Measurements from ENCODE around the gene SARDH. TPM values are rescaled to one million over a fixed set of nuclear protein-coding genes. Genes with fewer than 3 reads are reported as not detected.
A peak's percentile ranks its signal among the peaks of the same experiment; 100 is the strongest.

The SARDH gene
- total RNA-seq, 1 experiment from 2014 or later: 5.3 TPM

DNA sequence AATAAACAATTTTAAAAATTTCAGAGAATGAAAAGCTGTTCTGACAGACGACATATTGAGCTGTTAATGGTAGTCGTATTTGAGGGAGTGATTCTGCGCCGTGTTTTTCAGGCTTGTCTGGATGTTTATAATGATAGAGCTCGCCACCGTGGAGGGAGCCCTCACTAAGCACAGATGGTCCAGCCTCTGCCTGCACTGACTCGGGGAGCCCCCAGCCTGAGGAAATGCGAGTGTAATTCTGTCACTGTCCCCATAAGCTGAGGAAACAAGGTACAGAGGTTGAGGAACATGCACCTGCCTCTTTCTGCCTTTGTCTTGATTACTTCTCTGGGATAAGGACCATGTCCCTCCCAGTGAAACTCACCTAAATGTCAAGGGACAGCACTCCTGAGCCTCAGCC, 109.4 kb downstream of the SARDH start:
- Mint-ChIP-seq H3K4me1 (peaks cover 7 to 12% of the 10 kb centered on the region in 2 experiments), H3K27ac (peak overlapping the region in 1 of 3 experiments; percentile 44; a peak in 1 of 7 replicates), H3K36me3 (ENCODE audit: insufficient read depth in 1 of 3, low read depth in 3 of 3) (peaks cover 0 to 7% (median 0%) of the 10 kb centered on the region in 3 experiments; a peak in 3 of 7 replicates), H3K9me3 (peaks cover 13 to 24% of the 10 kb centered on the region in 2 experiments), H3K4me3 (no peak overlapping the region), H3K27me3 (ENCODE audit: low read depth) (peaks cover 30% of the 10 kb centered on the region)
- Histone ChIP-seq H3K23me2 (ENCODE audit: insufficient read length, low read depth, low read length, poor library complexity, severe bottlenecking) (no peaks in the 10 kb centered on the region), H2AFZ (ENCODE audit: low read length) (no peak overlapping the region), H3T11ph (ENCODE audit: low read length) (no peak overlapping the region), H3K9me3 (ENCODE audit: control insufficient read depth, low read depth, low read length) (no peaks in the 10 kb centered on the region), H4K20me1 (ENCODE audit: control insufficient read depth, insufficient read depth, insufficient read length) (no peaks in the 10 kb centered on the region), H4K91ac (ENCODE audit: insufficient read length, low read depth, low read length) (no peak overlapping the region), H4K8ac (replicated peaks; ENCODE audit: insufficient read length, low read depth, low read length) (no peak overlapping the region), H2BK120ac (ENCODE audit: low read depth, low read length, poor library complexity, severe bottlenecking) (no peak overlapping the region), H2BK12ac (ENCODE audit: insufficient read length, low read depth, low read length) (no peak overlapping the region), H2AK5ac (ENCODE audit: insufficient read length, low read length) (no peak overlapping the region), H3K56ac (ENCODE audit: insufficient read length, low read depth, low read length) (no peak overlapping the region), H3K79me1 (ENCODE audit: insufficient read depth, low read depth, low read length, poor library complexity, severe bottlenecking) (no peaks in the 10 kb centered on the region), H3K18ac (ENCODE audit: insufficient read length, low read depth, low read length) (no peak overlapping the region), H2BK20ac (ENCODE audit: low read depth, low read length, poor library complexity, severe bottlenecking) (no peak overlapping the region), H2BK15ac (ENCODE audit: low read depth, low read length) (no peak overlapping the region), H3K23ac (ENCODE audit: insufficient read length, low read depth, low read length) (no peak overlapping the region), H3K9ac (ENCODE audit: extremely low read depth, insufficient read length, low read length) (no peak overlapping the region), H3K27ac (ENCODE audit: insufficient read length, low read depth, low read length) (no peak overlapping the region), H3K4ac (ENCODE audit: low read depth, low read length) (no peak overlapping the region), H3K27me3 (ENCODE audit: insufficient read depth, low read length) (no peaks in the 10 kb centered on the region), H4K5ac (ENCODE audit: insufficient read length, low read depth, low read length) (no peak overlapping the region), H3K4me1 (ENCODE audit: insufficient read depth, low read length) (peaks cover 7% of the 10 kb centered on the region), H3K4me2 (ENCODE audit: insufficient read depth, insufficient read length, low read length) (no peak overlapping the region), H2BK5ac (ENCODE audit: insufficient read length, low read length) (no peak overlapping the region), H3K79me2 (ENCODE audit: insufficient read depth, low read length) (no peaks in the 10 kb centered on the region), H3K14ac (ENCODE audit: insufficient read depth, low read length) (peak overlapping the region; percentile 34; the same call in 1 of the 2 replicates)
- WGBS (ENCODE audit: extremely low coverage, insufficient read length, low lambda C conversion rate): no CpG with 5 or more reads among the region's 8 CpGs
- TF ChIP-seq, protein P1, sequence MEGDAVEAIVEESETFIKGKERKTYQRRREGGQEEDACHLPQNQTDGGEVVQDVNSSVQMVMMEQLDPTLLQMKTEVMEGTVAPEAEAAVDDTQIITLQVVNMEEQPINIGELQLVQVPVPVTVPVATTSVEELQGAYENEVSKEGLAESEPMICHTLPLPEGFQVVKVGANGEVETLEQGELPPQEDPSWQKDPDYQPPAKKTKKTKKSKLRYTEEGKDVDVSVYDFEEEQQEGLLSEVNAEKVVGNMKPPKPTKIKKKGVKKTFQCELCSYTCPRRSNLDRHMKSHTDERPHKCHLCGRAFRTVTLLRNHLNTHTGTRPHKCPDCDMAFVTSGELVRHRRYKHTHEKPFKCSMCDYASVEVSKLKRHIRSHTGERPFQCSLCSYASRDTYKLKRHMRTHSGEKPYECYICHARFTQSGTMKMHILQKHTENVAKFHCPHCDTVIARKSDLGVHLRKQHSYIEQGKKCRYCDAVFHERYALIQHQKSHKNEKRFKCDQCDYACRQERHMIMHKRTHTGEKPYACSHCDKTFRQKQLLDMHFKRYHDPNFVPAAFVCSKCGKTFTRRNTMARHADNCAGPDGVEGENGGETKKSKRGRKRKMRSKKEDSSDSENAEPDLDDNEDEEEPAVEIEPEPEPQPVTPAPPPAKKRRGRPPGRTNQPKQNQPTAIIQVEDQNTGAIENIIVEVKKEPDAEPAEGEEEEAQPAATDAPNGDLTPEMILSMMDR (conservative IDR thresholded peaks at IDR 0.05): no peak
- DNase-seq: no peak

All from H9 (cell line).